GM19452 (cell line): ENCODE measurements around the gene OTULIN.
A peak's percentile ranks its signal among the peaks of the same experiment; 100 is the strongest.

Source experiments
- ATAC-seq: cut with Tn5 transposase; IDR thresholded peaks from one replicate; pipeline ENCODE4 v1.9.1; 2021; ENCODE audit not compliant: unreplicated experiment

Gene OTULIN

DNA sequence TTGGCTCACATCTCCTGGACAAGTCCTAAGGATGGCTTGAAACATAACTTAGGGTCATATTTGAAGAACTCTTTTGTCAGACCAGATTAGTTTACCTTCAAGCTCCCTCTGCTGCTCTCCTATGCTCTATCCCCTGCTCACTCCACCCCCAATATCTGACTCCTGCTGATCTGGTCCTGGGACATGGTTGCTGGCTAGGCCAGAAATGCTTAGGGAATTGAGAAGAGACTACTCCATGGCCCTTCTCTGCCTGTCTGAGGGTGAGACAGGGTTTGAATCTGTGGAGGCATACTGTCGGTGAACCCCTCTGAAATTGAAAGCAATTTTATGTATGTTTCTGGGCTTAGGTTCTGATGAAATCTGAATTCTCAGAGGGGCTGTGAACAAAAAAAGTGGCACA is 3.3 kb downstream of the OTULIN start:
- no peak for ATAC-seq

DNA sequence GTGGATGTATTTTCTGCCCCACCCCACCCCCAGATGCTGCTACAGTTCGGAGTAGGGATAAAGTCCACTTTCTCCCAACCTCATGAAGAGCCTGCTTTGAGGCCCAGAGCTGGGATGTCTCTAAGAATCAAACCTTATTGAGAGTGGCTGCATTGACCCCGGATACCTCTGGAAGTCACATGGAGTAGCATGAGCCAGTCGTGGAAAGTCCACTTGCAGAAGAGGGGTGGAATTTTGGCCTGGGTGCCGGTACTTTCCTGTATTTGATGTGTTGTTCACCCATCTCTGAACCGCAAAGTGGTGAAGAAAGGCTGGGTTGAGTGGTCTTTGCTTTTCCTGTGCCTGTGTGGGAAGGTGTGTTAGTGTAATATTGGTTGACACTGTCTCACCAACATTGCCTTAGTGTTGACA is 3.7 kb downstream of the OTULIN start:
- no peak for ATAC-seq

DNA sequence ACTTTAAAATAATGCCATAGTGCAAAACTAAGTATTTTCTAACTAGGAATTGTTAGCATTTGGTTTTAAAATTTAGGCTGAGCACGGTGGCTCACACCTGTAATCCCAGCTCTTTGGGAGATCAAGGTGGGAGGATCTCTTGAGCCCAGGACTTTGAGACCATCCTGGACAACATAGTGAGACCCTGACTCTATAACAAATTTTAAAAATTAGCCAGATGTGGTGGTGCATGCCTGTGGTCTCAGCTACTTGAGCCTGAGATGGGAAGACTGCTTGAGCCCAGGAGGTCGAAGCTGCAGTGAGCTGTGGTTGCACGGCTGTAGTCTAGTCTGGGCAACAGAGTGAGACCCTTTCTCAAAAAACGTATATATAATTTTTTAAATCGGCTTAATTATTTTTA is 4.9 kb downstream of the OTULIN start:
- ATAC-seq: no peak

DNA sequence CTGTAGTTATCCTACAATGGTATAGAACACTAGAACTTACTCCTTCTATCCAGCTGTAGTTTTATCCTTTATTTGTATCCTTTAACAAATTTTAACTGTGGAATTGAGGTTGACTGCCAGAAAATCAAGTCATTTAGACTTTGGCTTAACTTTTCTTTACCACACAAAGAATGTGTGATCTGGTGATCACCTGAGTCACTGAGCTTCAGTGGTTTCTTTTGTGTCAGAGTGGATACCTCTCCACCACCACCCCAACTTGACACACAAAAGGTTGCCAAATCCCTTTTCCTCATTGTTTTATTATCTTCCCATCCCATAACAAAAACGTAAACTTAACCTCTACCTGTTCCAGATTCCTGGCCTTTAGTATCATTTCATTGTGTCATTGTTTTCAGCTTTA is 5.5 kb downstream of the OTULIN start:
- ATAC-seq: no peak

DNA sequence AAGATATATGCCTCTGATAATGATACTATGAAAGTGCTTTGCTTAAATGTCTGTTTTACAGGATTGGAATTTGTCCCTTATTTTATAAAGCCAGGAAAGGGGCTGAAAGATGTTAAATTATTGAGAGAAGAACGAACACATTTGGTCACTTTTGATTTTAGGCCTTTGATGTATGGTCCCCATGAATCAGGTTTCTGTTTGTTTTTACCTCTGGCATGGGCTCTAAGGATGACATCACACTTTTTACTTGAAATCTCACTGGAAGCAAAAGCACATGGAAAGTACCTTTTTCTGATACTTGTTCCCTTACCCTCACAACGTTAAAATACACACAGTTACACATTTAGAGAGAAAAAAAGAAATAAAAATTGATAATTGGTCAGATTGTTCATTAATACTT is 6.9 kb downstream of the OTULIN start:
- no peak for ATAC-seq

DNA sequence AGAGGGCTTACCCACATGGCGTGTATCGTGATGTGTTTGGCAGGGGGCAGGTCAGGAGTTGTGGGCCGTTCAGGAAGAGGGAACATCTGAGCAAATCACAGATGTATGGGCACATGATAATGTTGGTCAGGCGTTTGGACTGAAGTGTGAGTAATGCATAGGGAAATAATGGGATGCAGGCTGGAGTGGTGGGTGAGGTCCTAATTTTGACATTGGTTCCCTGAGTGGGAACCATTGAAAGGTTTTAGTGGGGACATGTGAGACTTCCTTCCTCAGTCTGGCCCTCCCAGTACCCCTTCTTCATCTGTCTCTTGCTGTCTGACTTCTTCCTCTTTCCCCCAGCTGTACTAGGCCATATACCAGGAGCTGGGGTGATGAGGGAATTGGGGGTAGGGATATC is 7.6 kb downstream of the OTULIN start:
- no peak for ATAC-seq

DNA sequence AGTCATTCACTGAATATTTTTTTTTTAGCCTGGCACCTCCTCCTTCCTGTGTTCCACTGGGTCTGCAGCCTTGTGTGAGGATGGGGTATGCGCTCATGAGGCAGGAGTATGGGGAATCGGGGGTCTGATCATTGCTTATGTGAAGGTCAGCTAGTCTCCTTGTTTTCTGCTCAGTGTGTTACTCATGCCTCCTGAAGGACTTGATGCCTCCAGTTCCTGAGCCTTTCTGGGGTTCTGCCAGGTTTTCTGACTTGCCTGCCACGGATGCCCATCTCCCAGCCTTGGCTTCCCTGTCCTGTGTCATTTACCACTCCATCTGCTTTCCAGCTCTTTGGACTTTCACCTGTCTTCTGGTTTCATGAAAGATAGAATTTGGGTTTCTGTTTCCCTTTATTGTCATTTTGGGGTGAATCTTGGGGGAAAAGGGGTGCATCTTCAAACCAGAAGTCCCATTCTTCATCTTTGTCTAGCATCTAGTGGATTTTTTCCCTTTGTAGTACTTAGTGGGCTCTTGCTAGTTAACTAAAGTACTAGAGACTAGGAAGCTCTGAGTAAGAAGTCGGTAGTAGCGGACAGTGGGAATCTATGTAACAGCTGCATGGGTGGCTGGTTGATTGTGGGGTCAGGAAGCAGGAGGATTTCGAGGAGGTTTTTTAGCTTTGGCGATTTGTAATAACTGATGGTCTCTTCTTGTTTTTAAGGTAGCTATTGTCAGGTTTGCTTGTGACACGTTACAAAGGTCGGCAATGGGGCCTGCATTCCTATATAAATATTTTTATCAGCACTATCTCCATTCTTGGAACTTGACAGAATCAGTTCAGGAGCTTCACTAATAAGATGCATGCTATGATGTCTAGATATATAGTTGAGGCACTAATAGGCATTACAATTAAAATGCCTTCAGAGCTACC is 8.2 kb downstream of the OTULIN start:
- ATAC-seq: no peak

DNA sequence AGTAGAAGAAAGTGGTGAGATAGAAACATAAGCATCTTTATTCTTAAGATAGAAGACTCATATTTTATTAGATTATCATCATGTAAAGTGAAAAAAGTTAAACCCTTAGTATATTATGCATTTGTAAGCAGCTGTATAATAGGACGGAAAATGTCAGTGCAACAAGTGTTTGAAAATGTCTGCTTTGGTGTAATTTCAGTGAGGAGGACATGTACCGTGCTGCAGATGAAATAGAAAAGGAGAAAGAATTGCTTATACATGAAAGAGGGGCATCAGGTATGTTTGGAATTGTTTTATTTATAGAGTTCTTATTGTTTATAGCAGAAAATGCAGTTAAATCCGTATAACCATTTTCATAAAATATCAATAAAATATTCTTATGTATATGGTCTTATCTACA is 8.9 kb downstream of the OTULIN start:
- no peak for ATAC-seq

DNA sequence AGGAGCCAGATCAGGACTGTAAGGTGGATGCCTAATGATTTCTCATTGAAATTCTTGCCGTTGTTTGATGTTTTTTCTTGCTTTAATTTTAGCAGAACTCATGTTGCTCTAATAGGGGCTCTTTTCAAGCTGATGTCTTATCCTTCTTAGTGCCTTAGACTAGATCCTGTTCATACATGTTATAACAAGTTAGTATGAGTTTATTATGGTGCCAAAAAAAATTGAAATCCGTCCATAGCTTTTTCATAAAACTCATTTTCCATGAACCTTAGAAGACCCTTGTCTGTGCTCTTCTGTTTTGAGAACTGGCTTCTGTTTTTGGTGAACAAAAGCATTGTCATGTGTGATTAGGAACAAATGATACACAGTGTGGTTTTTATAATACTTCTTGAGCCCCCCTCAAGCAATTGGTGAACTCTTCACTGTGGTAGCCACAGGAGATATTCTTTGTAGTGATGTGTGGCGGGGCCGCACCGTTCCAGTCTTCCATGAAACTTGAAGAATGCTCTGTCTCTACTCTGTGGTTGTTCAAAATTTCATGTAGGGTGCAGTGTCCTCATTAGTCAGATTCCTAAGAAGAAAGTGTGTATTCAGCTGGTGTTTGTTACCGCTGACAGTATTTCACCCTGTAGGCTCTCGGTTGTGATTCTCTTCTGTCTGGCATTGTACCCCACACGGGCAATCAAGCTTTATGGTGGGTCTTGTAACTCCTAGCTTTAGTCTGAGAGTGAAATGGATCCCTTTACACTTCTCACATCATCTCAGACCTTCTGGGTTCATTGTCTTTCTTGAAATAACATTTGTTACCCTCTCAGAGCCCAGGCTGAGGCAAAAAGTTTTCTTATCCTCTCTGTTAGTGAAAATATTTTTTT is 10.7 kb downstream of the OTULIN start:
- ATAC-seq: peak; percentile 4

DNA sequence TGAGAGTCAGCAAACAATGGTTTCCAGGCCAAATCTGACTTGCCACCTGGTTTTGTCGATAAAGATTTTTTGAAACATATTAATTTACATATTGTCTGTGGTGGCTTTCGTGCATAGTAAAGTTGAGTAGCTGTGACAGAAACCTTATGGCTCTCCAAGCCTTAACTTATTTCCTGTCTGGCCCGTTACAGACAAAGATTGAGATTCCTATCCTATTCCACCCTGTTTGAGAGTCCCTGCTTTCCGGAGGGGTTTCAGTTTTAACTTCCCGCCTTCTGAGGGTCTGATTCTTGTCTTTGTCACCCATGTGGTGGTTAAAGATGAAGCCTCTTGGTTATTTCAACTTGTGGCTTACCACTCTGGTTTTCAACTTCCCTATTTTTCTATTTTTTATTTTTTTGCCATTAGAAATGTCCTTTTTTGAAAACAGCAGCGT is 11.4 kb downstream of the OTULIN start:
- ATAC-seq: peak; percentile 52

DNA sequence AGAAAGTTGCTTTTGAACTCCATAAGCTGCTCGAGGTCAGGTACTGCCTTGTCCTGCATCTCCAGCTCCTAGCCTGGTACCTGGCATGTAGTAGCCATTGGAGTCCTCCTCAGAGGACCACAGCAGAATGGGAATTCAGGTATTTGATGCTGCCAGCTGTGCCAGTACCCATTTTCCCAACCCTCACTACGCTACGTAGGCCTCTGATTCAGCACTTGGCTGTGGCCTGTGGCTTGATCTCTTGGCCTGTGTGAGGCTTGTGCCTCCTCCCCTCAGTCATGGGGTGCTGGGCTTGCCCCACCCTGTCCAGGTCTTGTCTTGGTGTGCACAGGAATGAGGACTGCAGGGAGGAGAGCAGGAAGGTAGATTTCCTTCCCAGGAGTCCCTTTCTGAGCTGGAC is 11.8 kb downstream of the OTULIN start:
- ATAC-seq: peak; percentile 47

DNA sequence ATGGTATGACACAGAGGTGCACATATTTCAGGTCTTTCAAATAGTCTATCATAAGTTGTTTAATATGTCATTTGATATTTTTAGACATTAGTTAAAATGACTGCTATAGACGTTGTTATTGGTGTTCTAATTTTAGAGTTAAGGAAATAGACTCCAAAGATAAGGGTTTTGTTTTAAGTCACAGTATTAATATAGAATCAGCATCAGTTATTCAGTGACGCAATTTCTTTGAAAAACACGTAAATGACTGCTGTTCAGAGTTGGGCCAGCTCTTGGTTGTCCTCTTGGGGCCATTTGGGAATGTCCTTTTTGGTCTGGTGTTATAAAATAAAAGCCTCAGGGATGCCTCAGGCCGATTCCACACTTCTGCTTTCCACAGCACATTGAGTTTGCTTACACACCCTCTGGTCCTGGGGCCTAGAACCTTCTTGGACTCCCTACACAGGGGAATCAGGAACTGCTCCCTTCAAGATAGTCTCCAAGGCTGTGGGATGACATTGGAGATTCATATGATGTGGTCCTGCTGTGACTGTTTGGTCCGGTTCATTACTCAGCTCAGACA is 14.3 kb downstream of the OTULIN start:
- no peak for ATAC-seq

DNA sequence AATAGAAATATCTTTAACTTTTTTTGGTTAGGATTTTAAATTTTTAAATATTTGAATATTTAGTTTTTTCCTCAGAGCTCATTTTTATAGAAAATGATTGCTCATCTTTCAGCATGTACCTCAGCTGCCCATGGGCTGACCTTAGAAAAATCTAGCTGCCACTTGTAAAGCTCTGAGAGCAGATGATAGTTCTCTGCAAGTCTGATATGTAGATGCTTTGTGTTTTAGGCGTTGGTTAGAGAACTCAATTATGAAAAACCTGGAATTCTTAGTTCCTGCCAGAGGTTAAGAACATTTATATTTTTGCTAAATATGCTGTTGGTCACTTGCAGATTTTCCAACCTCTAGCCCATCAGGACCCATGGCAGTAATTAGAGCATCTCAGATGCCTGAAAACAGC is 15.1 kb downstream of the OTULIN start:
- ATAC-seq: no peak

DNA sequence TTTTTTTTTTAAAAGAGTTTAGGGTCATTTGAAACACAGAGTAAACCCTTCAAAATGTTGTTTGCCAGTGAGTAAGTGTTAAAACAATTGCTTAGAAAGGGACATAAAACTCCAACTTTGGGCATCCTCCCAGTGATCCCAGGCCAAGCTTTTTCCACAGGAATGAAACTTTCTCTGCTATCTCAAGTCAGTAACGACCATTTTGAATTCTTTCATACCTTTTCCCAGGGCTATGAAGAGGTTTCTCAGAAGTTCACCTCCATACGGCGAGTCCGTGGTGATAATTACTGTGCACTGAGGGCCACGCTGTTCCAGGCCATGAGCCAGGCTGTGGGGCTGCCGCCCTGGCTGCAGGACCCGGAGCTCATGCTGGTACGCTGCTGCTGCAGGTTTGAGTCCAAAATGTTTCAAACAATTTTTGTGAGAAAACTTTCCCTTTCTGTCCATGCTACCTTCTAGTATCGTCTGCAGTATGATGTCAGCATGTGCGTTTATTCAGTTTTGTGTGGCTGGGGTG is 16.8 kb downstream of the OTULIN start:
- no peak for ATAC-seq

DNA sequence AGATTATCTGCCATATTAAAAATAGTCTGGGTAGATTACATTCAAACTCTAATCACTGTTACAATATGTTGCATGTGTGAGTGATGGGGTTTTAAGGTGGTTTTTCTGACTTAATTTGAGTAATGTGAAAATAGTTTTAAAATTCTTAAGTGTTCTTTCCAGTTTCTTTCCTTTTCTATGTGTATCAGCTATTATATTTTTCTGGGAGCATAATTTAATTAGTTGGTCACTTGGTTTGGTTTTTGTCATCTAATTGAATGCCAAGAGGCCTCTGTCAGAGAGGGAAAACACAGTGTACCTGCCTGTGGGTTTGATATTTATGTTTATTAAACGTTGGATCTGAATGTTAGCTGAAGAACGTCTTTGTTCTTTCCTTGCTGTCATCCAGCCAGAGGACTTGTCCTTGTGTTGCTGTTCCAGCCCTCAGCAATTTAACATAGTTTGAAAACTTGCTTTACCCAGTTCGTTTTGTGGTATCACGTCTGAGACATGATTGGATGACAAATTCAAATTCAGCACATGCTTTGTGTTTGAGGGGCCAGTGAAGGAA is 19.5 kb downstream of the OTULIN start:
- no peak for ATAC-seq

DNA sequence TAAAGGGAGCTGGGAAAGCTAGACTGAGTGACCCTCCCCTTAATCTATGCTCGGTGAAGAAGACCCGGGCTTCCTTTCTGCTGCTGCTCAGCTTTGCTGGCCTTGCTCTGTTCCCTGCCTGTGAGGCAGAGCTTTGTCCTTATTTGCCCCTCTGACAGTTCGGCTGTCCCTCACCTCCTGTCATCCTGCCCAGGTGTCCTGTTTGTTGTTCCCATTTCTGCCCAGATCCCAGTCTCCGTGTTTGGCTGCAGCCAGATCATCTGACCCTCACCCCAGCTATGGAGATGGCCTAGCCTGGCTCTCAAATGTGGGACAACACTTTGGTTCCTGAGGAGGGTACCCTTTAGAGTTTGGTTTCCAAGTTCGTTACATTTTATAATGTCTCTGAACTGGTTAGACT is 20.2 kb downstream of the OTULIN start:
- ATAC-seq: no peak

DNA sequence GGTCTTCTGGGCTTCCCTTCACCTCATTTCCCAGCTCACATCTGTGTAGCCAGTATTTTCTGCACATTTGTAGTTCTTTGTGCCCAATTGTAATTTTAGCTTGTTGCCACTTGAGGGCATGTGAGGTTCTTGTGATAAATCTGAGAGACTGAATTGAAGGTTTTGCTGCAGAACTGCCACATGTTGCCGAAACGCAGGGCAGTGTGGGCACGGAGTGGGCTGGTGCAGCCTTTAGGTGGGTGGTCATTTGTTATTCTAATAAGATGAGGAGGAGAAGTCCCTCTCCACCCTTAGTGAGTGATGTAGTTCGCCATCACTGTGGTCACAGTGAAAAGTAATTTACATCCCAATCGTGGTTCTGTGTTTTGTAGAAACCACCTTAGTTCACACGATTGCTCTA is 21.2 kb downstream of the OTULIN start:
- peak; percentile 85 for ATAC-seq

DNA sequence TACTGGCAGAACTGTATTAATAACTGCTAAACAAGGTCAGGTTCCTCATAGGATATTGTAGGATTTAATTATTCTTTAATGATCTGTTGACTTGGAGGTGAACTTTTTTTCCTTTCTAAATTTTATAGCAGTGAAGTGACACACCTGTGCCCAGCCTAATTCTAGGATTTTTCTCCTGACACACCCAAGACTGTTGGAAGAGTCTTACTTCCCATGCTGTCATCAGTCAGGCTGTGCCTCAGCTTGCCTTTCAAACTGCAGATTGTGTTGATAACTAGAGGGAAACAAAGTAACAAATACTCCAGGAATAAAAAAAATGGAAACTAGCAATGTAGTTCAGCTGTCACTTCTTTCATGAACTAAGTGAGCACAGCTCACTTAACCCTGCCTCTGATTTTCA is 22.0 kb downstream of the OTULIN start:
- no peak for ATAC-seq

DNA sequence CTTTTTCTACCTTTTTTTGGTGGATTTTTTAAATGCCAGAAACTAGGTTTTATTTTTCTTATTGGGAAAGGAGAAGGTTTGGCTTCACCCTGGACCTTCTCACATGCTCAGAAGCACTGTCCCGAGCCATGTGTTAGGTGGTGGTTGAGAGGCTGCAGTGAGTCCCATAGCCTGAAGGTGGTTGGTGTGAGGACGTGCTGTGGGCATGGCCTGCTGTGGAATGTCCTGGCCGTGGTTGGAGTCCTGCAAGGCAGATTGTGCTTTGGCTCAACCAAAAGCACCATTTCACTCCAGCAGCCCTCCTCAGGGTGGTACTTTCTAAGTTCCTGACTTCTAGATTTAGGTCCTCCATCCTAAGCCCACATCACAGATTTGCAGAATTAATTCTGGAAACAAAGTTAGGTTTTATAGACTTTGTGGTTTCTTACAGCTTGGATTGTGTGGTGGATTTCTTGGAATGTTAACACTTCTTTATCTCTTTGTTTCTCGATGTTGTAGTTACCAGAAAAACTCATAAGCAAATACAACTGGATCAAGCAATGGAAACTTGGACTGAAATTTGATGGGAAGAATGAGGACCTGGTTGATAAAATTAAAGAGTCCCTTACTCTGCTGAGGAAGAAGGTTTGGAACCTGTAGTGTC is 22.6 kb downstream of the OTULIN start:
- ATAC-seq: no peak

DNA sequence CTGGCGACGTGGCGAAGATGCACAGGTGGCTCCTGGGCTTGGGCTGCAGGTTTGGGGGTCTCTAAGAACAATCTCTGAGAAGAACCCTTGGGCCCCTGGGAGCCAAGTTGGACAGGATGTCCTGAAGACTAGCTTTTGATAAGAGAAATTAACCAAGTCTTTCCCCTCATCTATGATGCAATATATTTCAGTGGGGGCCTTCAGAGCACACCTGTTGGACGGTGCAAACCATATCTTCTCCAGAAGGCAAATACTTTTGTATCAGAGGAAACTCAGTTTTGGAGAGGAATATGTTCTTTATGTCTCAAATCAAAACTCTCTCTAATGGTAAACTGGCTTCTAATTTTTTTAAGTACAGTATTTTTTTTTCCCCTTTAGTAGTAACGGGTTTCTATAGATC is 28.6 kb downstream of the OTULIN start:
- ATAC-seq: no peak

DNA sequence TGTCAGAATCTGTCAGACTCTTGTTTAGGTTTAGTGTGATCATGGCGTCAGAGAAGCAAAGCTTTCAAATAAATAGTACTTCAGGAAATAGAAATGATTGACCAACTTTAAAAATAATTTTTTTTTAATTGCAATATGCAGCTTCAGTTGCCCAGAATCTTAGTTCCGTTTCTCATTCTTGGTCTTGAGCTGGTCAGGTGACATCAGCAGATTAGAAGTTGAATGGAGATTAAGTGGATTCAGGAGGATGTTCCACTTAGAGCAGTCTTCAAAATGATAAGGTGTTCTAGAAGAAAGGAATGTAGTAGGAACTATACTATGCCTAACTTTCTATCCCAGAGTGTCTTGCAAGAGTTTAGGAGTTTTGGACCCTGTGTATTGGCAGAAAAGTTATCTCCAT is 30.6 kb downstream of the OTULIN start:
- no peak for ATAC-seq
